ENCODE results near the gene ITPK1.
A peak's percentile ranks its signal among the peaks of the same experiment; 100 is the strongest.

Gene ITPK1

DNA sequence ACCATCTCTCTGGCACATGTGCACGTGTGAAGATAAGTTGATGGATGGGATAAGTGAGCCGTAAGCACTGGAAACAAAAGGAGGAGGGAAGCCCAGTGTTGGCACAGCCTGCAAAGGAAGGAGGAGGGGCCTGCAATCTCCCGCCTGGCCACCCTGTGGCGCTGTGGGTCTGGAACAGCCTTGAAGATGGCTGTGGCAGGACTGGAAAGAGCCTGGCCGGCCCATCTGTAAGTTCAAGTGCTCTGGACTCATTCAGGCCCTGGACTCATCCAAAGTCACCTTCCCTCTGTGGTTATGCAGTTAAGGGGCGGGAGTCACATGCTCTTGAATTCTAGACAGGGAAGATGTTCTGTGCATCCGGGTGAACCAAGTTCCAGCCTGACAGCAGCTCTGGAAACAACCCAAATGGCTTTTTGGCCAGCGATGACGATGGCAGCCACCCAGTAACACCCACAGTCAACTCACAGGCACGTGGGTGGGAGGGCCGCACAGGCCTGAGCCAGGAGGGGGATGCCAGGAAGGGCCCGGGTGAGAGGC is 142.4 kb downstream of the ITPK1 start:
- intact Hi-C loops (cut with DNase I): loop anchor here (5.0 kb wide), 1 partner anchor 144 kb away; the partner anchor contains the start of gene ITPK1
- DNase-seq: peak; percentile 38 to 97 (median 86)

DNA sequence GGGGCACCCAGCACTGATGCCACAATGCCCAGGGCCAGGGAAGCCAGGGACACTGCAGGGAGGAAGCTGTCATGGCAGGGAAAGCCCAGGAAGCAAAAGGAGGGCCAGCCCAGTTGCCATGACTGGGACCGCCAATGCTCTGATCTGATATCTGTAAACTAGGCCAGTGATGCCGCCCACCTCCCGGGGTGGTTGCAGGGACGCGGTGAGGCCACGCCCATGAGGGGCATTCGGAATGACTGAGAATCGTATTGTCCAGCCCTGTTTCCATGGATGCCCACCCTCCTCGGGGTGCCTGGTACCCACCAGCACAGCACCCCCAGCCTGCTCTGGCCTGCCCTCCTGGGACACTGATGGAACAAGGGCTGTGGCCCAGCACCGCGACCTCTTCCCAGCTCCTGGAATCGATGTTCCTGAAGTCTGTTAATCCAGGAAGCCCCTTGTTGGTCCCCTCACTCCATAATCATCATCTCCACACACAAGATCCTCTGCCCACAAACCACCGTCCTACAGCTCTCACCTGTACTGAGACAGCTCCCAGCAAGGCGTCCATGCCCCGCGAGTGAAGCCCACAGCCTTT is 144.0 kb downstream of the ITPK1 start:
- intact Hi-C loops (cut with DNase I): loop anchor here (5.0 kb wide), 1 partner anchor 146 kb away; the partner anchor contains the start of gene ITPK1
- no peak for DNase-seq

DNA sequence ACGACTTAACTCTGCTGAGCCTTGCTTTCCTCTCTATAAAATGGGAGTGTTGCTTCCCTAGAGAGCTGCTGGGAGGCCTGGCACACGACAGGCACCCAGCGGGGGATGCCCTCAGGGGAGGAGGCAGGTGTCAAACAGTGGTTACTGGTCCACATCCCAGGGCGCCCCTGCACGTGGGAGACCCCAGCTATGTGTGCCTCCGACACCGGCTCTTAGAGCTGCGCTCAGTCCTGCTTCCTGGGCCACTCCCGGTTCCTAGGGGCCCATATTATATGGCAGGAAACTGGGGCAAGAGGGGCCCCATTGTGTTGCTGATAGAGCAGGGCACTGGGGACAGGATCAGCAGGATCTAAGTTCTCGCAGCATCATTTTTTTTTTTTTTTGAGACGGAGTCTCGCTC is 145.5 kb downstream of the ITPK1 start:
- intact Hi-C loops (cut with DNase I): loop anchor here (5.0 kb wide), 1 partner anchor 147 kb away; the partner anchor contains the start of gene ITPK1
- no peak for DNase-seq

DNA sequence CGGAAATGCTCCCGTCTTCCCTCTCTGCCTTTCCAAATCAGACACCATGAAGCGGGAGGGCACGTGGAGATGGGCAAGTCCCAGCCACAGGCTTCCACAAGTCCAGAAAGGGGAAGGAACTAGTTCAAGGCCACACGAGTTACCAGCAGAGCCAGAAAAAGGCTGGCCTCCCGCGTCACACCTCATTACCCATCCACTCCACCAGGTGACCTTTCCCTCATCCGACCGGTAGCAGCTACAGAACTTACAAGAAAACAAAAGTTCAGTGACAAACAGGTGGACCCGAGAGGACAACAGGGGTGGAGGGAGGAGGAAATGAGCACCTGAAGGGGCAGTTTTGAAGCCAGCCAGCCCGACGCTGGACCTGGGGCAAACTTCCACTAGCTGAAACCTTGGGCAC is 145.9 kb downstream of the ITPK1 start:
- intact Hi-C loops (cut with DNase I): loop anchor here (5.0 kb wide), 1 partner anchor 147 kb away; the partner anchor contains the start of gene ITPK1

DNA sequence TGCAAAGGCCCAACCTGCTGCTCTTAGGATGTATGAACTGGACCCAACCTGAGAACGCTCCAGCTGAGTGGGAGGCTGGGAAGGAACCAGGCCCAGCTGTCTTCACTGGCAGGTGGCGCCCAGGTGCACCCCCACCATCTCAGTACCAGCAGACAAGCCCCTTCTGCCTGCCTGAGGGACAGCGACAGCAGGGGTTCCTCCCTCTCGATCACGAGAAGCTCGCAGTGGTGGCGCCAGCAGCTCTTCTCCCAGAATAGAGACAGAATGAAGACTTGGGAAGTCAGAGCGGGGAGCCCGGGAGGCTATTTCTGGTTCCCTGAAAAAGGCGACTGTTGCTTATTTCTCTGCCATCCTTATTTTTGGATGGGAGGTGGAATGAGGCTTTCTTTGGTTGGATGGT is 146.3 kb downstream of the ITPK1 start:
- no peak for DNase-seq

More for the DNA sequence above, 145.9 kb downstream of the ITPK1 start:
- no peak for DNase-seq

DNA sequence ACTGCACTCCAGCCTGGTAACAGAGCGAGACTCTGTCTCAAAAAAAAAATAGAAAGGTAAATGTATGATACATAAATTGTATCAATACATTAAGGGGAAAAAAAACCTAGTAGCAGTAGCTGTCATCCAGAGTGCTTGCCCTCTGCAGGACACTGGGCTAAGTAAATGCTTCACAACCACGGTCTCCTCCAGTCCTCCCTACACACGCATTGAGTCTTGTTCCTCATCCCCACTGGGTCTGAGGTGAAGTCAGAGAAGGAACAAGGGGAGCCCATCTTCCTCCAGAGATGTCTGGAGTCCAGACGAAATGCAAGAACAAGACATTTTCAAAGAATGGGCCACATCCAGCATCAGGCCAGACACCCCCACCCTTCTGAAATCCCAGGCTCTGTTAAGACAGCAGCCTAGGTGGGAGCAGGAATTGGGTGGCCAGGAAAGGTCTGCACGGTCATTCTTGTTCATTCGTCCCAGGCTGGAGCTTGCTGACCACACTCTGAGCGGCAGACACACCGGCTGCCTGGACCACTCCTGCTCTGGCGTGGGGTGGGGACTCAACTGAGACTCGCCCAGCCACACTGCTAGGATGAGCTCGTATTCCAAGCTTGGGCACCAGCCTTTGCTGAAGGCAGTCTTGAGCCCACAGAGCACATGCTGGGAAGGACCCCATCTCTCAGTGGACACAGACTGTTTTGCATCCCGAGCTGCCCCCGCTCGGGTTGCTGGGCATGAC is 147.3 kb downstream of the ITPK1 start:
- intact Hi-C loops (cut with DNase I): no loop called here
- DNase-seq: no peak

More for the DNA sequence above, 146.3 kb downstream of the ITPK1 start:
- intact Hi-C loops (cut with DNase I): no loop called here

DNA sequence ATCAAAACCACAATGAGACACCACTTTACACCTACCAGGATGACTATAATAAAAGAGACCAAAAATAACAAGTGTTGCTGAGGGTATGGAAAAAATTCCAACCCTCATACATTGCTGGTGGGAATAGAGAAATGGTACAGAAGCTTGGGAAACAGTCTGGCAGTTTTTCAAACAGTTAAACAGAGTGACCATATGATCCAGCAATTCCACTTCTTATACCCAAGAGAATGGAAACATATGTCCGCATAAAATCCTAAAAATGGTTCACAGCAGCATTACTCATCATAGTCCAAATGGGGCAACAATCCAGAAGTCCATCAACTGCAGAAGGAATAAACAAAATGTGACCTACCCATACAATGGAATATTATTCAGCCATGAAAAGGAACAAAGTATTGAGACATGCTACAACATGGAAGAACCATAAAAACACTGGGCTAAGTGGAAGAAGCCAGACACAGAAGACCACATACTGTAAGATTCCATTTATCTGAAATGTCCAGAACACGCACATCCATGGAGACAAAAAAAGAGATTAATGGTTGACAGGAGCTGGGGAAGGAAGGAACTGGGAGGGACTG is 148.3 kb downstream of the ITPK1 start:
- DNase-seq: no peak
- intact Hi-C loops (cut with DNase I): no loop called here

DNA sequence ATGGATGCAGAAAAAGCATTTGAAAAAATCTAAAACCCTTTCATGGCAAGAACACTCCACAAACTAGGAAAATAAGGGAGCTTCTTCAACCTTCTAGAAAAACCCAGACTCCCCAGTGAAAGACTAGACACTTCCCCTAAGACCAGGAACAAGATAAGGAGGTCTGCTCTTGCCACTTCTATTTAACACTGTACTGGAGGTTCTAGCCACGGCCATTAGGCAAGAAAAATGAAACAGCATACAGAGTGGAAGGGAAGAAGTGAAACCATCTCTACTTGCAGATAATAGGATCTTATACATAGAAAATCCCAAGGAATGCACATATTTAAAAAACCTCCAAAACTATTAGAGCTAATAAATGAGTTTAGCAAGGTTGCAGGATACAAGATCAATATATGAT is 150.4 kb downstream of the ITPK1 start:
- DNase-seq: no peak
- intact Hi-C loops (cut with DNase I): no loop called here

DNA sequence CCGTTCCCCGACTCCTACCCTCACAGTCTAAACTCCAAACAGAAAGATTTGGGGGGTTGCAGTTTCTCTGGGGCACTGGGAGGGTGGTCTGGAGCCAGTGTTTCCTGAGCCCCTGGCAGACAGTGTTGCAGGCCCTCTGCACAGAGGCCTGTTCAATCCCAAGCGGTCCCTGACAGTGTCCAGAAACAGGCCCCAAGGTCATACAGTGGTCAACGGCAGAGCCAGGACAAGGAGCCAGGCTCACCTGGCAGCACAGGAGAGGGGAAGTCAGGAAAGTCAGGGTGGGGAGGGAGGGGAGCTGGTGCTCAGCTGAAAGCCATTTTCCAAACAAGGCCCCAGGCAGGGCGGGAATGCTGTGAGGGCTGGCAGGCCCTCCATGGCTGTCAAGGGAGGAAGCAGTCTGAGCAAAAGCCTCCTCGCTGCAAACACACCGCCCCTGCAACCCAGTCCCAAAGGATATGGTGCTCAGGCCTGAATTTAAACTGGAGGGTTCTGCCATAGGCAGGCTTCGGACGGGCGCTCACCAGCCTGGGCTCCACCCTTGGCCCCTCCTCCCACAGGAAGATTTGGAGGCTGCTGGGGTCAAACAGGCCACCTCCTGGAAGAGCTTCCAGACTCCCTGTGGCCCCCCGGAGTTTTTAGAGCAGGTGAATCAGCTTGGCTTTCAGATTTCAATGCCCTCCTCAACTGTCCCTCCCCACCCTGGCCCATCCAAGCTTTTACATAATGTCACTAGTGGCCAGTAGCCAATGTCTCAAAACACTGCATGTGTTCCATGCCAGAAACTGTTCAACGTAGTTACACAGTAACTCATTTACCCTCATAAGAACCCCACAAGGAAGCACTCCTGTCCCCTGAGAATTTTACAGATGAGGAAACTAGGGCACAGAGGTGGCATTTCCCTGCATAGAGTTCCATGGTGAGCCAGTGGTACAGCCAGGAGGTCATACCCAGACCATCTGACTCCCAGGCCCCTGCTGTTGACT is 151.3 kb downstream of the ITPK1 start:
- intact Hi-C loops (cut with DNase I): no loop called here
- DNase-seq: no peak

DNA sequence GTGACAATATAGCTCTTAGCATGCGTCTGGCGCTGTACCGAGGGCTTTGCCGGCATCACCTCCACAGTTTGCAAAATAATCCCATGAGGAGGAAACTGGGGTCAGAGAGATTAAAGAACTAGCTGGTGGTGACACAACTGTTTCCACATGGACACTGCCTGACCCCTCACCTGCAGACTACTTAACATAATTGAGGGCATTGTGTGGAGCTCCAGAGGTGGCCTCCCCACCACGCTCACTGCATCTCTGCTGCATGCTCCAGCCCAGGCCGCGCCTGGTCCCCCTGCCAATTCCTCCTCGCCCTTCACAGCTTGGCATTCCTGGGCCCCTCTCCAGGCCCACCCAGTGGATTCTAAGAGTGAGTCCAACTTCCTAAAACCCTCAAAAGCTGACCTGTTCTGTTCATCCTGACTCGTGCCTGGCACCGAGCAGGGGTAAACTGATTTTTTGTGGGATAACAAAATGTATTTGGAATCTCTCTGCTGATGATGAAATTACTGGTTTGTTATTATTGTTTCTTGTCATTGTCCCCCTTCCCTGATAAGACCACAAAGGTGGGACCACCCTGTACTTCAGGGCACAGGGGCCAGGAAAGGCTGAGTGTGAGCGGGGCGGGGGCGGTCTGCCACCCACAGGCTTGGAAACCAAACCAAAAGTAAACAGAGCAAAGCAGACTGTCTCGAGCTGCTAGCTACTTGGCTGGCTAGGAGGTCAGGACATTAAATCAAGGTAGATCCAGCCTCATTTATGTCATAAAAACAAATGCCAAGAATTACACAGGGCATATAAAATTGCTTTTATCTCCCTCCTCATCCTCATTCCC is 152.2 kb downstream of the ITPK1 start:
- intact Hi-C loops (cut with DNase I): no loop called here
- DNase-seq: no peak

DNA sequence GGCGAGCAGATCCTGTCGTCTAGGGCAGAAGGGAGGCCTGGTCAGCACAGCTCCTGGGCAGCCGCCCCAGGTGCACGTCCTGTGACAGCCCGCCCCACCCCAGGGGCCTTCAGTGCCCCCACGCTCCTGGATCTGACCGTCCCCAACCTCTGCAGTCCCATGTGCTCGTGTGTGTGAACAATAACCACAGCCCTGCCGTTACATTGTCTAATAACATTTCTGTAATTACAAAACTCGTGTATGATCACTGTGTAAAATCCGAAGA is 153.0 kb downstream of the ITPK1 start:
- DNase-seq: no peak
- intact Hi-C loops (cut with DNase I): no loop called here

DNA sequence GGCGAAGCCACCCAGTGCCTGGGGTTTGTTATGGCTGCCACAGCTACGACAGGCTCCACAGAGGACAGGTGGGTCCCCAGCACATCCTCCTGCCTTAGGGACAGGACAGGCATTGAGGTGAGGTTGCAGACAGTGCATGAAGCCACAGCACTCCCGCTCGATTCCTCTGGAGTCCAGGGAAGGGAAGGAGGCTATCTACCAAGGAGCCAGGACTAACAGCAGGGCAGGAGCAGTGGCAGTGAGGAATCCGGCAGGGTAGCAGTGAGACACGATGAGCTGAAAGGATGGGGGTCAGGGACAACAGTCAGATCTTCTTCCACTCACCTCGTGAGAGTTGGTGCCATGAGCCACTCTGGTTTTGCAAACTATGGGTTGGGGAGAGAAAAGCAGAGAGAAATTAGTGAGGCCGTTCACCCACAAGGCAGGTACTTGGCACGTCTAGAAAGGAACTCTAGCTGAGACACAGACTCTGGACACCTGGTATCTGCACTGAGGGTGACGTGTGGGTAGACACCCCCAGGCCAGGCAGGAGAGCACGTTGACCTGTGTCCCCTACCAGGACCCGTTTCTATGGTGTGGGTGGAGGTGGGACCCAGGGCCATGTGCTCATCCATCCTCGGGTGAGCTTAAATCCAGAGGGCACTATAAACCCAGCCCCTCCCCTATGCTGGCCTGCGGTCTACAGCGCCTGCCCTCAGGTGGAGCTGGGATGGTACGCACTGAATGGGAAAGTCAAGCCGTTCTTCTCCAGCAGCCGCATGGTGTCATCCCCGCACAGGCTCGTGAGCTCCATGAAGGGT is 153.5 kb downstream of the ITPK1 start:
- DNase-seq: no peak

DNA sequence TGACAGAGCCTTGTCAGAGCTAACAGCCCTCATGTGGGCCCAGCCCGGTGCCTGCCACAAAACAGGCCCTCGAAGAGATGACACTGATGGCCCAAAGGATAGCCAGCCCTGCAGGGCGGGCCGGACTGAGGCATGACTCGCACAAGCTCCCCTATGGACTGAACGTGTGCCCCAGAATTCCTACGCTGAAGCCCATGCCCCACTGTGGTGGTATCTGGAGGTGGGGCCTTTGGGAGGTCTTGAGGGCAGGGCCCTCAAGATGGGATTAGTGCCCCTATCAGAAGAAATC is 154.2 kb downstream of the ITPK1 start:
- intact Hi-C loops (cut with DNase I): no loop called here
- no peak for DNase-seq

More for the DNA sequence above, 153.5 kb downstream of the ITPK1 start:
- intact Hi-C loops (cut with DNase I): no loop called here

DNA sequence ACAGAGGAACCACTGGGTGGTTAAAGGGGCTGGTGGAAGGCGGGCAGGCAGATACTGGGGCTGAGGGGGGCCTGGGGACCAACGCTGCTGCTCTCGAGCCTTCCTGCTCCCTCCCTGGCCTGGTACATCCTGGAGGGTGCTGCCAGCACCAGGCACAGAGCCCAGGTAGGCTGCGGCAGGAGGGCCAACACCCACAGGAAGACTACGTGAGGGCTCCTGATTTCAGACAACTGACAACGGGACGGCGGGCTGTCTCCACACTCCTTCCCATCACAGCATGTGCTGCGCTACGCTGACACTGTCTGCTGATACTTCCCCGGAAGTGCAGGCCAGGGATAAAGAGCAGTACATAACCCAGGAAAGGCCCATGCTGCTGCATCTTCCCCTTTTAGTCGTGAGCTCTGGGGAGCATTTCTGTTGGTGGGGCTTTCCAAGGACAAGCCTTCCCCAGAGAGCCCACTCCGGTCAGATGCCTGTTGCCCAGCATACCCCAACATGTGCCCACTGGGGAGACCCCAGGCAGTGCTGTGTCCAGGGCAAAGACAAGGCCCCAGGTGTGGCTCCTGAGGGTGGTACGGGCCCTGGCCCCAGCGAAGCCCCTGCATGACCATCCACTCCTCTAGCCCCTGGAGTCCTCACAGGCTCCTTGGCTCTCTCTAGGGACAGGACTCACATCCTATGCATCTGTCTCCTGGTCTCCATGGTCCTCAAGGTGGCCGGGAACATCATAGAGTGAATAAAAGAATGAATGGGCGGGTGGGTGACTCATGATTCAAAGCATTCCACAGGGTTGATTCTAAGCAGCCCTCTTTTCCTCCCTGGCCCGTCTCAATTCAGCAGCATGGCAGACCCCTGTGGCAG is 154.8 kb downstream of the ITPK1 start:
- intact Hi-C loops (cut with DNase I): no loop called here
- no peak for DNase-seq

DNA sequence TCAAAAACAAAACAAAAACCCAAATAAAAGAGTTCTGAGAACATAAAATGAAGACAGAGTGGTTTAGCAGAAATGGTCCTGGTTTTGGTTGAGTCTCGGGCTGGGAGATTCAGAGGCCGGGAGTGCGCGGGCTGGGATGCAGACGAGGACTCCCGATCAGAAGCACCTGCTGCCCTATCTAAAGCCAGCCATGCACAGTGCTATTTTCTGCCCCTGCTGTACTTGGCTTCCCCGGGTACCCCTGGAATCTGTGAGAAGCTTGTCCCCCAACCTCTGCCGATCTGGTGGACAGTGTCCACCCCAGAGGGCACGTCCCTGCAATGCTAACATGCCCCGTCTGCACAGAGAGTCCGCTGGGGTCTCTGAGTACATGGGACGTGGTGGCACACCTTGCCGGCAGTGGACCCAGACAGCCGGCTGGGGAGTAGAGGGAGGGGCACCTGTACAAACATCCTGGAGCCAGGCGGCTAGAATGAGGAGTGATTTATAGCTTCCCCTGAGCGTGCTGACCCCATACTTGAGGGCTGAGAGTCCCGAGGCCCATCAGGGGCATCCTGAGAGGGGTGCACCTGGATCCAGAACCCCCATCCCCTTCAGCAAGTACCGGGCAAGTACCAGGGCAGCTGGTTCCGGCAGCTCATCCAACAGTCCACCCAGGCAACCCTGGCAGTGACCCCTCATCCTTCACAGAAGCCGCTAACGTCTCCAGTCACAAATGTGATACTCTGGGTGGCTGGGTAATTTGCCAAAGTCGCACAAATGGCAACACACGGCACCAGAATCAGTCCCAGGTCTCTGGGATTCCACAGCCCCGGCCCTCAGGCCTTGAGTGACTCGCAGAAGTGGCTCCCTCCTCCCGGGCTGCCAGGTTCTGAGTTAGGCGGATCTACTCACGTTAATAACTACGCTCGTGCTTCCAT is 155.7 kb downstream of the ITPK1 start:
- intact Hi-C loops (cut with DNase I): loop anchor here (5.0 to 10.0 kb wide), 2 partner anchors 45 to 77 kb away; no protein-coding TSS in a partner anchor
- DNase-seq: no peak

DNA sequence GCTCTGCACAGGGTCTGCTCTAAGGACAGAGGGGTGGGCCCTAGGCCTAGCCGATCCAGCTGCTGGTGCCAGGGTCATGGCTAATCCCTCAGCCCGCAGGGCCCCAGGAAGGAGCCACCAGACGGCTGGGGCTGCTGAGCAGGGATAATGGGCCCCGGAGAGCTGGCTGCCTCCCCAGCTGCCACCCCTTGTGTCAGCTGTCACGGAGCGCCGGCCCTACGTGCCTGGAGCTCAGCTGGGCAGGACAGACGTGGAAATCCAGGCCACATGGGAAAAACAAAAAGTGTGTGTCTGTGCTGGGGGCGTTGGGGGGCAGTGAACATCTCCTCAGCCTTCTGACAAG is 156.6 kb downstream of the ITPK1 start:
- intact Hi-C loops (cut with DNase I): loop anchor here (5.0 to 10.0 kb wide), 2 partner anchors 46 to 78 kb away; no protein-coding TSS in a partner anchor
- peak; percentile 47 to 90 (median 76) for DNase-seq
